Thyroid gland (tissue), 4 donors: Measurements from ENCODE around the gene TXNL4B. TPM values are rescaled to one million over a fixed set of nuclear protein-coding genes. Genes with fewer than 3 reads are reported as not detected.
A peak's percentile ranks its signal among the peaks of the same experiment; 100 is the strongest.

Experiments used
- DNase-seq, 2 donors: peaks; one replicate each; pipeline ENCODE4 v3.0.0-alpha.2; 2019
- H3K27ac ChIP-seq, 3 donors: fragments of 200-600 bp; sonication (generic); 1 replicate in 2 of 3; 2 replicates in 1 of 3; pipeline ENCODE4 v1.5.1; 2016 to 2019; ENCODE audit warnings: mild to moderate bottlenecking in 1 of 3, moderate library complexity in 1 of 3
- H3K27me3 ChIP-seq: fragments of 200-600 bp; sonication (generic); one replicate; pipeline ENCODE4 v1.5.1; 2019
- H3K36me3 ChIP-seq, 2 donors: fragments of 200-600 bp; sonication (generic); one replicate each; pipeline ENCODE4 v1.5.1; 2016 to 2019
- H3K4me1 ChIP-seq, 2 donors: fragments of 200-600 bp; sonication (generic); one replicate each; pipeline ENCODE4 v1.5.1; 2017 to 2019
- H3K4me3 ChIP-seq, 3 donors: fragments of 200-600 bp; sonication (generic); replicated peaks in 1 of 3; 1 replicate in 2 of 3; 2 replicates in 1 of 3; pipeline ENCODE4 v1.5.1; 2016; ENCODE audit warnings: mild to moderate bottlenecking in 1 of 3
- H3K9me3 ChIP-seq: fragments of 200-600 bp; sonication (generic); one replicate; pipeline ENCODE4 v1.5.1; 2017
- CTCF ChIP-seq, 6 experiments: fragments of 200-600 bp in 3 of 6; fragments of 450-650 bp in 3 of 6; sonication (generic) in 3 of 6; IDR thresholded peaks; one replicate each; pipeline ENCODE4 v1.5.1; 2016 to 2019; ENCODE audit warnings: antibody characterized with exemption in 6 of 6, mild to moderate bottlenecking in 2 of 6, inconsistent platforms in 1 of 6, moderate library complexity in 1 of 6
- POLR2A ChIP-seq, 2 donors: fragments of 450-650 bp; IDR thresholded peaks; one replicate each; pipeline ENCODE4 v1.6.1; 2017; ENCODE audit warnings: antibody characterized with exemption in 2 of 2, mild to moderate bottlenecking in 2 of 2, moderate library complexity in 1 of 2
- WGBS, 2 donors: methylation state at CpG; one replicate each; pipeline ENCODE4 v1.1.5; 2017; 5-methylcytosine and 5-hydroxymethylcytosine counted together
- intact Hi-C: fragments of 100-400 bp; cut with DNase I; formaldehyde crosslinking; loops from one replicate; pipeline ENCODE4 v1.15.1; 2023
- total RNA-seq, 4 donors: library from RNA; depleted of rRNA; stranded (reverse); fragments of >200 nt; gene quantifications; one replicate each; pipeline ENCODE4 v1.2.3, GENCODE V29; 2016

Gene TXNL4B
- total RNA-seq, 4 donors from 2014 or later: 10.7 to 15.0 (median 13.1) TPM

DNA sequence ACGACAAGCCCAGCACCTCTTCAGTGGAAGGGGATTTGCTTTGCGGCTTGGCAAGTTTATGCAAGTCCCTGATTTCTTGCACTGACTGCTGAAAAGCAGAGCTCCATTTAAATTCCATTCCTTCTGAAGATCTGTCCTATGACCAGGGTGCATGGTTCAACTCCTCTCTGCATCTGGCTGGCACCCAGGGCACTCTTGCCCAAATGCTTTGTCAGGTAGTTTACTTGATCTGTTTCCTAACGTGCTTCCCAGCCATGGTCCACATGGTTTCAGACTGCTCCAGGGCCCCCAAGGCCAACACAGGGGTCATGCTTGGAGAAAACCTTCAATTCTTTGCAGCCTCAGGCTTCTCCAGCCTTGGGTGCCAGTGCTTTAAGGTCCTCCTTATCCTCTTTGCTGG lies 50.4 kb downstream of the TXNL4B start:
- H3K9me3 ChIP-seq: no peaks in the 10 kb centered on the region
- intact Hi-C loops: no loop called here
- no peak for TF ChIP-seq POLR2A (IDR thresholded peaks at IDR 0.05)
- no peak for TF ChIP-seq CTCF (IDR thresholded peaks at IDR 0.05)
- no peak for DNase-seq
- H3K27me3 ChIP-seq: no peaks in the 10 kb centered on the region
- H3K36me3 ChIP-seq: no peaks in the 10 kb centered on the region
- H3K4me1 ChIP-seq: no peaks in the 10 kb centered on the region
- WGBS, 2 donors: 64 to 70% methylated on average over 3 of the region's 3 CpGs
- H3K4me3 ChIP-seq: no peak overlapping the region
- H3K27ac ChIP-seq: no peak overlapping the region

GRCh38 chr16:72042157-72042660 lies 51.2 kb downstream of the TXNL4B start:
- intact Hi-C loops: no loop called here
- 76 to 89% methylated on average over 2 of the region's 2 CpGs for WGBS, 2 donors
- Histone ChIP-seq H3K4me3 (no peak overlapping the region), H3K4me1 (no peaks in the 10 kb centered on the region), H3K27me3 (no peaks in the 10 kb centered on the region), H3K27ac (no peak overlapping the region), H3K36me3 (no peaks in the 10 kb centered on the region), H3K9me3 (no peaks in the 10 kb centered on the region)
- peak in 1 of 2 donors; percentile 15 for DNase-seq
- no peak for TF ChIP-seq POLR2A (IDR thresholded peaks at IDR 0.05)
- no peak for TF ChIP-seq CTCF (IDR thresholded peaks at IDR 0.05)

- no peak for DNase-seq
- Histone ChIP-seq H3K27ac (no peak overlapping the region), H3K4me1 (peaks cover 2 to 14% of the 10 kb centered on the region in 2 donors), H3K36me3 (no peaks in the 10 kb centered on the region), H3K9me3 (no peaks in the 10 kb centered on the region), H3K27me3 (no peaks in the 10 kb centered on the region), H3K4me3 (no peak overlapping the region)
- WGBS, 2 donors: 81 to 83% methylated on average over 5 of the region's 5 CpGs
- intact Hi-C loops: no loop called here
- TF ChIP-seq CTCF (IDR thresholded peaks at IDR 0.05): no peak
These were observed 57.3 kb downstream of the TXNL4B start for GRCh38 chr16:72036098-72036497.

Other genes starting within 250 kb of the TXNL4B start
- gene ATXN1L, start 247.6 kb downstream of the TXNL4B start, total RNA-seq: 10 to 100 TPM; 23.2 to 39.4 (median 27.1) TPM
- gene ZNF821, start 209.4 kb downstream of the TXNL4B start, total RNA-seq: 10 to 100 TPM in 3 of 4 donors, 1 to 10 TPM in 1; 7.9 to 17.8 (median 11.6) TPM
- gene IST1, start 198.1 kb downstream of the TXNL4B start, total RNA-seq: 100 to 1,000 TPM; 215 to 253 (median 223) TPM
- gene PKD1L3, start 93.2 kb downstream of the TXNL4B start, total RNA-seq: under 1 TPM; 0.17 to 0.59 (median 0.55) TPM
- gene DHODH, start 84.9 kb downstream of the TXNL4B start, total RNA-seq: 10 to 100 TPM in 1 of 4 donors, 1 to 10 TPM in 3; 5.5 to 13.4 (median 7.4) TPM
- 10 to 100 TPM in 1 of 4 donors, 1 to 10 TPM in 1, under 1 TPM in 1, not detected in 1; 0.93 to 19.9 (median 1.3) TPM for gene HP, start 39.1 kb downstream of the TXNL4B start, total RNA-seq
- gene HPR, start 30.4 kb downstream of the TXNL4B start, total RNA-seq: not detected
- gene DHX38, start 227 bp upstream of the TXNL4B start, total RNA-seq: 10 to 100 TPM; 31.7 to 52.7 (median 47.7) TPM
- under 1 TPM in 3 of 4 donors, not detected in 1; 0.54 to 0.88 (median 0.67) TPM for gene PMFBP1, start 78.5 kb upstream of the TXNL4B start, total RNA-seq